NK-92 (cell line): Measurements from ENCODE around the gene DUS4L.

Experiments
- DNase-seq: peaks from one replicate; lab custom pipeline; 2025; ENCODE audit not compliant: unreplicated experiment; lab: John Stamatoyannopoulos, UW

DUS4L gene

GRCh38 chr7:107579885-107580715 is 16.3 kb downstream of the DUS4L start, which contains the start of gene BCAP29:
TSS of gene BCAP29 (plus strand) at chr7:107580246. CDS start at chr7:107580773, 527 bp downstream.
- no peak for DNase-seq

- no peak for DNase-seq
Measured at GRCh38 chr7:107580716-107581383, 17.1 kb downstream of the DUS4L start.

- DNase-seq: no peak
Measured at GRCh38 chr7:107581387-107582013, 17.7 kb downstream of the DUS4L start.

GRCh38 chr7:107582875-107583274 is 19.1 kb downstream of the DUS4L start:
- no peak for DNase-seq

GRCh38 chr7:107584716-107585115 is 20.9 kb downstream of the DUS4L start:
- no peak for DNase-seq

GRCh38 chr7:107588529-107589130 is 24.9 kb downstream of the DUS4L start:
- no peak for DNase-seq

- DNase-seq: no peak
Measured at GRCh38 chr7:107591421-107591820, 27.6 kb downstream of the DUS4L start.

- DNase-seq: no peak
Measured at GRCh38 chr7:107592361-107593024, 28.7 kb downstream of the DUS4L start.

- no peak for DNase-seq
Measured at GRCh38 chr7:107593025-107593410, 29.2 kb downstream of the DUS4L start.

GRCh38 chr7:107594961-107595737 is 31.4 kb downstream of the DUS4L start:
- no peak for DNase-seq

GRCh38 chr7:107596881-107597581 is 33.3 kb downstream of the DUS4L start:
- DNase-seq: no peak

GRCh38 chr7:107597582-107597916 is 33.8 kb downstream of the DUS4L start:
- no peak for DNase-seq

- DNase-seq: no peak
Measured at GRCh38 chr7:107597953-107598352, 34.2 kb downstream of the DUS4L start.

- DNase-seq: no peak
Measured at GRCh38 chr7:107599262-107599661, 35.5 kb downstream of the DUS4L start.

GRCh38 chr7:107600816-107601215 is 37.0 kb downstream of the DUS4L start:
- DNase-seq: no peak

GRCh38 chr7:107605218-107605815 is 41.5 kb downstream of the DUS4L start:
- DNase-seq: no peak

- DNase-seq: no peak
Measured at GRCh38 chr7:107606303-107606702, 42.5 kb downstream of the DUS4L start.

- DNase-seq: no peak
Measured at GRCh38 chr7:107609811-107610261, 46.1 kb downstream of the DUS4L start.

- DNase-seq: no peak
Measured at GRCh38 chr7:107610323-107610722, 46.6 kb downstream of the DUS4L start.
